Ovary (tissue), 3 donors: ENCODE measurements around the gene ZER1.

Source experiments
- CTCF ChIP-seq, 3 donors: fragments of 450-650 bp in 2 of 3; fragments of 200-600 bp in 1 of 3; IDR thresholded peaks; one replicate each; pipeline versions ENCODE4 v1.5.1 to v1.8.0; 2016 to 2022; ENCODE audit warnings: antibody characterized with exemption in 3 of 3, mild to moderate bottlenecking in 1 of 3
- EP300 ChIP-seq: sonication (generic); formaldehyde crosslinking; IDR thresholded peaks from one replicate; pipeline ENCODE4 v1.6.1; 2017; ENCODE audit warnings: antibody characterized with exemption
- POLR2A ChIP-seq: fragments of 450-650 bp; IDR thresholded peaks from one replicate; pipeline ENCODE4 v1.6.1; 2017; ENCODE audit warnings: antibody characterized with exemption, mild to moderate bottlenecking, moderate library complexity
- donor health status: DM: no; HTN: no; CAD: no.

- no peak for TF ChIP-seq POLR2A
- TF ChIP-seq CTCF (IDR thresholded peaks at IDR 0.05): no peak
- TF ChIP-seq EP300: no peak
These were observed 16.7 kb upstream of the ZER1 start for GRCh38 chr9:128788445-128788844.
